H7 (cell line): Measurements from ENCODE around the gene NT5DC1. TPM values are rescaled to one million over a fixed set of nuclear protein-coding genes. Genes with fewer than 3 reads are reported as not detected.
"Not testable (repeated sequence)": the region's sequence is repeated elsewhere in the genome, so short reads cannot be mapped to it uniquely, and the experiment has no call there.

Experiments used
- DNase-seq: peaks from one replicate; pipeline ENCODE4 v3.0.0; 2012
- H3K27me3 ChIP-seq: 2 replicates; pipeline ENCODE4 v1.6.0; 2011; ENCODE audit warnings: mild to moderate bottlenecking, low read length; ENCODE audit not compliant: control insufficient read depth, insufficient read depth
- H3K36me3 ChIP-seq: replicated peaks from 2 replicates; pipeline ENCODE4 v1.5.1; 2011; ENCODE audit warnings: low read length; ENCODE audit not compliant: control insufficient read depth, insufficient read depth
- H3K4me3 ChIP-seq: 2 replicates; pipeline ENCODE4 v1.5.1; 2011; ENCODE audit warnings: low read depth, mild to moderate bottlenecking, control low read depth, low read length, moderate library complexity; ENCODE audit not compliant: insufficient read depth
- total RNA-seq: library from RNA; depleted of rRNA; stranded (reverse); fragments of >200 nt; shearing (Covaris generic); gene quantifications from 2 replicates; pipeline ENCODE4 v1.2.3, GENCODE V29; 2014

NT5DC1 gene
- total RNA-seq, 1 experiment from 2014 or later, result 13.0 TPM

DNA sequence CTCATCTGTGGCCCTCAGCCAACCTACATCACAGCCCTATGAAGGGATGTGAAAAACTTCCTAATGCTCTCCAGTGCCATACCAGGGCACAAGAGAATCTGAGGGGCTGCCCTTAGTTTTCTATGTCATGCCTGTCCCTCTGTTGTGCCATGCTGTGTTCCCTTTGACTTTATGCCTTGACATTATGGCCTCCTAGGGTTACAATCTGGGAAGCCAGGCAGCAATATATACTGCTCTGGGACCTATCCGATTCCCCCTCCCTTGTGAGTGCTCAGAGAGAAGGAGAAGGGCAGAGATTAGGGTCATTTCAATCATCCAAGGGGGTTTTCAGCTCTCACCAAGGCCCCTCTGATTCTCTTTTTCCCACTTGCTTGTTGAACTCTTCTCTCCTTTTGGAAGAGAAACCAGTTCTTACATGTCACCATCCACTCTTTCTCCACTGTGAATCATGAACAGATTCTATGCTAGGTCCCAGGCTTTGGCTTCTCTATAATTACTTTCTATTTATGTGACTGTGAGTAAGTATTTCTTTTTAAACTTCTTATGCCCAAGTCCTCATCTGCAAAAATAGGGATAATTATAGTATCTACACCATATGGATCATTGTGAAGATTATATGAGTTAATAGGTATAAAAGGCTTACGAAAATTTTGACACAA lies 25.8 kb upstream of the NT5DC1 start:
- no peaks in the 10 kb centered on the region for H3K36me3 ChIP-seq
- DNase-seq, result no peak
- no peak overlapping the region for H3K4me3 ChIP-seq
- no peaks in the 10 kb centered on the region for H3K27me3 ChIP-seq

GRCh38 chr6:116078522-116078921 lies 22.1 kb upstream of the NT5DC1 start:
- no peaks in the 10 kb centered on the region for H3K36me3 ChIP-seq
- H3K4me3 ChIP-seq, result no peak overlapping the region
- no peak for DNase-seq
- H3K27me3 ChIP-seq, result no peaks in the 10 kb centered on the region

DNA sequence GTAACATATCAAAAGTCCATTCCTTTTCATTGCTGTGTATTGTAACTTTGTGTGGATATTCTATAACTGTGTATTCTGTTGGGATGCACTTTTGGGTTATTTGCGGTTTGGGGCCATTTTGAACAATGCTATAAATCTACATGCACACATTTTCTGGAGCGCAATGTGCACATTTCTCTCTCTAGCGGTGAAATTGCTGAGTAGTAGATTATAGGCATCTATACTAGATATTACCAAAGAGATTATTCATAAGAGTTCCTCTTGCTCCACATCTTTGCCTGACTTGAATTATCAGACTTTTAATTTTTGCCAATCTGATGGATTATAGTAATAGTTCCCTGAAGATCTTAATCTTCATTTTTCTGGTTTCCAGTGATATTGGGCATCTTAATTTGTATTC lies 21.7 kb upstream of the NT5DC1 start:
- no peak overlapping the region for H3K4me3 ChIP-seq
- H3K36me3 ChIP-seq, result no peaks in the 10 kb centered on the region
- no peaks in the 10 kb centered on the region for H3K27me3 ChIP-seq
- no peak for DNase-seq

DNA sequence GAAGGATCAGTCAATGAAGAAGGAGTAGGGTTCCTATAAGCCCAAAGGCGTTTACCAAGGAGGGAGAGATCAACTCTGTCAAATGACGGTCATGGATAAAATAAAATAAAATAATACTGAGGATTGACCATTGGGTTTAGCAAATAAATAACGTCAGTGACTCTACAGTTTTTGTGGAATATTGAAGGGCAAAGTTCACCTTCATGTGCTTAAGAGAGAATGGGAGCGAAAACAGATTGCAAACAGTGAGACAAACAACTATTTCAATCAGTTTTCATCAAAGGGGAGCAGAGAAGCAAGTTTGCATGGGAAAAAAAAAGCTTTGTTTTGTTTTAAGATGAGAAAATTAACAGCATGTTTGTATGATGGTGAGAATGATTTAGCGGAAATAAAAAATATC lies 17.6 kb upstream of the NT5DC1 start:
- no peak for DNase-seq
- Histone ChIP-seq H3K4me3 (no peak overlapping the region), H3K27me3 (no peaks in the 10 kb centered on the region), H3K36me3 (no peaks in the 10 kb centered on the region)

DNA sequence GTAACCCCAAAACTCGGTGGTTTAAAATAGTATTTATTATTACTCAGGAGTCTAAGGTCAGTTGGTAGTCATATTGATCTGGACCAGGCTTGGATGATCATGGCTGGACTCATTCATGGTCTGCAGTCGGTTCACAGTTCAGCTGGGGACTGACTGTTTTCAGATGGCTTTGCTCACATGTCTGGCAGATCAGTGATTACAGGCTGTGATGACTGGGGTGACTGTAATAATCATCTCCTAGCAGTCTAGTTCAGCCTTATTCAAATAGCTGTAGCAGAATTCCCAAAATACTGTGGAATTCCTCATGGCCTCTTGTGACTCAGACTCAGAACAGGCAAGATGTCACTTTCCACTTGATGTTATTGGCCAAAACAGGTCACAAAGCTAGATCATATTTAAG lies 16.4 kb upstream of the NT5DC1 start:
- no peak for DNase-seq
- Histone ChIP-seq H3K4me3 (no peak overlapping the region), H3K36me3 (no peaks in the 10 kb centered on the region), H3K27me3 (no peaks in the 10 kb centered on the region)

DNA sequence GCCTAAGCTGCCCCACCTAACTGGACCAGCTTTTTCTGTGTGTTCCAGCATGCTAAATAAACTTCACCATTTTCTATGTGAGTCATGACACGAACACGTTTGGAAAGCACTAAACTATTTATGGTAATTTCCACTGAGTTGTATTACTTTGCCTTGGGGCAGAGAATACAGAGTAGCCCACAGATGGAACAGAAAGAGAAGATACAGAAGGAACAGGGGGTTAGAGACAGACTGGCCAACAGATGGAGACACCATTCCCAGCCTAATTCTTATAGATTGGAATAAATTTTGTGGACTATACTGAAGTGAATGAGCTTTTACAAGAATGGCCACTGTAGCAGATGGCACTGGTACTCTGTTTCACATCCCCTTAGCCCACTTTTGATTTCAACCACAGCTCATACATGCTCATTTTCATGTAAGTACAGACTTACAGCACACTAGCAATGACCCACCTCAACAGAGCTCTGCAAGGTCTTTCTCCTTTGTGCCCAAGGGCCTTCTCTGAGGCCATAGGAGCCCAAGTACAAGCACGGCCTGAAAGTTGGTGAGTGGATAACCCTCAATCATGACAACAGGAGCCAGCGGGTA lies 13.1 kb upstream of the NT5DC1 start:
- H3K4me3 ChIP-seq, result no peak overlapping the region
- H3K36me3 ChIP-seq, result no peaks in the 10 kb centered on the region
- DNase-seq, result no peak
- no peaks in the 10 kb centered on the region for H3K27me3 ChIP-seq

DNA sequence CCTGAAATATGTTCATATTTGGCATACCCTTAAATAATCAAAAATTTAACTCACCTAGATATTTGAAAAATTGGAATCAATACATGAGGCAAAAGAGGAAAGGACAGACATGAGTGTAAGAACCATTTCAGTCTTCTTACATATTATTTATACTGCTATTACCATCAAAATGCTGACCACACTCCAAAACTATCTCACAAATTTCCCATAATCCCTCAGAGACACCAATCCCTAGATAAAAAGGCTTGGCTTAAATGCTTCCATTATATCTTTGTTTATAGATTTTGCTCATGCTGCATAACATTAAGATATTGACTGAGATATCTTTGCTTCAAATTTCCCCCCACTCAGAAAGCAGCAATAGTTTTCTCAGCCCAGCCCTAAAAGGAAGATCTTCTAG lies 11.7 kb upstream of the NT5DC1 start:
- no peak for DNase-seq
- Histone ChIP-seq H3K27me3 (no peaks in the 10 kb centered on the region), H3K36me3 (no peaks in the 10 kb centered on the region), H3K4me3 (no peak overlapping the region)

- H3K27me3 ChIP-seq, result no peaks in the 10 kb centered on the region
- H3K36me3 ChIP-seq, result no peaks in the 10 kb centered on the region
- no peak overlapping the region for H3K4me3 ChIP-seq
- DNase-seq, result no peak
These were observed 10.4 kb upstream of the NT5DC1 start for GRCh38 chr6:116090251-116090650.

DNA sequence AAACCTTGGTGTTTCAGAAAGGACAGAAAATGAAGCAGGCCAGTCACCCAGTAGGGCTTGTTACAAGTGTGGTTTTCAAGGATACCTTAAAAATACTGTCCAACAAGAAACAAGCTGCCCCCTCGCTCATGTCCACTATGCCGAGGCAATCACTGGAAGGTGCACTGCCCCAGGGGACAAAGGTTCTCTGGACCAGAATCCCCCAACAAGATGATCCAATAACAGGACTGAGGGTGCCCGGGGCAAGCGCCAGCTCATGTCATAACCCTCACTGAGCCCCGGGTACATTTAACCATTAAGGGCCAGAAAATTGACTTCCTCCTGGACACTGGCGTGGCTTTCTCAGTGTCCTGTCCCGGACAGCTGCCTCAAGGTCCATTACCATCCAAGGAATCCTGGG lies 6.6 kb upstream of the NT5DC1 start:
- Histone ChIP-seq H3K27me3 (no peaks in the 10 kb centered on the region), H3K36me3 (no peaks in the 10 kb centered on the region), H3K4me3 (no peak overlapping the region)
- DNase-seq, result no peak

DNA sequence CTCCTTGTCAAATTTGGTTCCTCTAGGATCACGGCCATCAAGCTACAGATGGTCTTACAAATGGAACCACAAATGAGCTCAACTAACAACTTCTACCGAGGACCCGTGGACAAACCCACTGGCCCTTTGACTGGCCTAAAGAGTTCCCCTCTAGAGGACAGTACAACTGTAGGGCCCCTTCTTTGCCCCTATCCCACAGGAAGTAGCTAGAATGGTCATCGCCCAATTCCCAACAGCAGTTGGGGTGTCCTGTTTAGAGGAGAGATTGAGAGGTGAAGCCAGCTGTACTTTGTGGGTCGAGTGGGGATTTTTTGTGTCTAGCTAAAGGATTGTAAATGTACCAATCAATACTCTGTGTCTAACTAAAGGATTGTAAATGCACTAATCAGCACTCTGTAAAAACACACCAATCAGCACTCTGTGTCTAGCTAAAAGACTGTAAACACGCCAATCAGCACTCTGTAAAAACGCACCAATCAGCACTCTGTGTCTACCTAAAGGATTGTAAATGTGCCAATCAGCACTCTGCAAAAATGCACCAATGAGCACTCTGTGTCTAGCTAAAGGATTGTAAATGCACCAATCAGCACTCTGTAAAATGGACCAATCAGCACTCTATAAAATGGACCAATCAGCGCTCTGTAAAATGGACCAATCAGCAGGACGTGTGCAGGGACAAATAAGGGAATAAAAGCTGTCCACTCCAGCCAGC lies 4.4 kb upstream of the NT5DC1 start:
- not testable (repeated sequence) for DNase-seq, H3K27me3 ChIP-seq, H3K36me3 ChIP-seq, H3K4me3 ChIP-seq

DNA sequence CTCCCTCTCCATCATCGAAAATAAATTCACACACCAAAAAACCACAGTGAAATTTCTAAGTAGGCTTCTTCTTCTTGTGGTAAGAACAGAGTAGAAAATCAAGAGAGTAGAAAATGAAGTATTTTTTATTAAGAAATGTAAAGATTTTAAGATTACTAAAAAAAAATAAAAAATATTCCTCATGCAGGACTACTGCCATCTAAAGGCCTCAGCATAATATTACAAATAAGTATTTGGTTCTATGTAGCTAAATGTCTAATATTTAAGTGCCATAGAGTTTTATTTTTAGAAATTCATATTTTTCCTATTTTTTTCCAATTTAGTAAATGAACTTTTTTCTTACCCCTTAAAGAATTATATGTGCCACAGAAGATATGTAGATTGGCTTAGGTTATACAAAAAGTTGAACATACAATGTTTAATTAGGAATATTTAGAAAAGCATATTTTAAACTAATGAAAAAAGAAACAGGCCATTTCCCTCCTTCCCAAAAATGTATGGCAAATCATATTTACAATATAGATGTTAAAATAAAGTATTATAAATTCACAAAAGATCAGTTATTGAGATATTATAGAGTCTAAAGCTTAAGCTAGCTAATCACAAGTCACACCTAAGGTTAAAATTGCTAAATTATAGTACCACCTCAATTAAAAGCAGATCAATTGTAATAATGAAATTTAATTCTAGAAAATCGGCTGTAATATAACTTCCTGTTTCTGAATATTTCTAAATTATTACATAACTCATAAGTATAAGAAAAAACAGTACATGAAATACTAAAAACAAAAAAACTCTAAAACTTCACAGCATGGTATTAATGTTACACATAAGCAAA lies 3.5 kb upstream of the NT5DC1 start:
- no peak for DNase-seq
- H3K4me3 ChIP-seq, result no peak overlapping the region
- H3K36me3 ChIP-seq, result no peaks in the 10 kb centered on the region
- H3K27me3 ChIP-seq, result no peaks in the 10 kb centered on the region

DNA sequence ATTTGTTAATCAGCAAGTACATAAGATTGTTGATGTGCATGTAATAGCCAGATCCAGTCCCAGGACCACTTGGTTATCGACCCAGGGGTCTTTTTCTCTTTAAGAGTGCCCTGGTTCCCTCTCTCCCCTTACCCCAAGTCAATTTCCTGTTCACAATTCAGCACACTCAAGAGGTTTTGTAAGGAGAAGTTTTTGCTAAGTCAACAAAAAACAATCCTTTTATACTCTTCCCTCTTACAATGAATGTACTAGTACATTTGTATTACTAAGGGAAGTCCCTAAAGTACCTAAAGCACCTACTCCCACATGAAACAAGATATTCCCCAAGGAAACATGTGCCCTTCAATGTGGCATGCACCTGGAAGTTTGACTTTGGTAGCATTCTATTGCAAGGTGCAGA lies 1.6 kb upstream of the NT5DC1 start:
- no peak overlapping the region for H3K4me3 ChIP-seq
- no peaks in the 10 kb centered on the region for H3K36me3 ChIP-seq
- no peak for DNase-seq
- no peaks in the 10 kb centered on the region for H3K27me3 ChIP-seq

- H3K27me3 ChIP-seq, result no peaks in the 10 kb centered on the region
- H3K4me3 ChIP-seq, result peak overlapping the region; percentile 83
- no peaks in the 10 kb centered on the region for H3K36me3 ChIP-seq
- no peak for DNase-seq
These were observed 657 bp downstream of the NT5DC1 start for GRCh38 chr6:116101302-116101718.

- no peaks in the 10 kb centered on the region for H3K27me3 ChIP-seq
- no peaks in the 10 kb centered on the region for H3K36me3 ChIP-seq
- no peak for DNase-seq
- peak overlapping the region; percentile 83 for H3K4me3 ChIP-seq
These were observed 1.1 kb downstream of the NT5DC1 start for GRCh38 chr6:116101790-116102189.

GRCh38 chr6:116102873-116103272 lies 2.2 kb downstream of the NT5DC1 start:
- Histone ChIP-seq H3K27me3 (no peaks in the 10 kb centered on the region), H3K4me3 (no peak overlapping the region)

More at GRCh38 chr6:116102873-116103272, 2.2 kb downstream of the NT5DC1 start:
- H3K36me3 ChIP-seq, result no peaks in the 10 kb centered on the region
- DNase-seq, result no peak
